ENCODE results near the gene MYO18B. TPM values are rescaled to one million over a fixed set of nuclear protein-coding genes. Genes with fewer than 3 reads are reported as not detected.

The MYO18B gene
- polyA plus RNA-seq, 1 donor (not counting 4 experiments of a cell fraction or from before 2014, with no cell fraction given), result not detected

DNA sequence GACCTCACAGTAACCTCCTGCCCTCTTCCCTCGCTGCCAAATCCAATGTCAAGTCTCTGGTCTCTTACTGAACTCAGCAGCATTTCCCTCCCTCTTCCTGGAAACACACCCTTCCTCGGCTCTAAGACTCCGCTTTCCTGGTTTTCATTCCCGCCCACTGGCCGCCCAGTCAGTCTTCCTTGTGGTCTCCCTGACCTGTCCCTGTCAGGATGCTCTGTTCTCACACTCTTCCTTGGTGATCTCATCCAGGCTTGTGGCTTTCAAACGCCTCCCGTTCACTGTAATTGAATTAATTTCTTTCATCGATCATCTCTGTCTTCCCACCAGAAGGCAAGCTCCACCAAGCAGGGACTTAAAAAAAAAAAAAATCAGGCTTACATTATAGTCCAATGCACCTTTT, 33.5 kb downstream of the MYO18B start:
- TF ChIP-seq, protein P1, sequence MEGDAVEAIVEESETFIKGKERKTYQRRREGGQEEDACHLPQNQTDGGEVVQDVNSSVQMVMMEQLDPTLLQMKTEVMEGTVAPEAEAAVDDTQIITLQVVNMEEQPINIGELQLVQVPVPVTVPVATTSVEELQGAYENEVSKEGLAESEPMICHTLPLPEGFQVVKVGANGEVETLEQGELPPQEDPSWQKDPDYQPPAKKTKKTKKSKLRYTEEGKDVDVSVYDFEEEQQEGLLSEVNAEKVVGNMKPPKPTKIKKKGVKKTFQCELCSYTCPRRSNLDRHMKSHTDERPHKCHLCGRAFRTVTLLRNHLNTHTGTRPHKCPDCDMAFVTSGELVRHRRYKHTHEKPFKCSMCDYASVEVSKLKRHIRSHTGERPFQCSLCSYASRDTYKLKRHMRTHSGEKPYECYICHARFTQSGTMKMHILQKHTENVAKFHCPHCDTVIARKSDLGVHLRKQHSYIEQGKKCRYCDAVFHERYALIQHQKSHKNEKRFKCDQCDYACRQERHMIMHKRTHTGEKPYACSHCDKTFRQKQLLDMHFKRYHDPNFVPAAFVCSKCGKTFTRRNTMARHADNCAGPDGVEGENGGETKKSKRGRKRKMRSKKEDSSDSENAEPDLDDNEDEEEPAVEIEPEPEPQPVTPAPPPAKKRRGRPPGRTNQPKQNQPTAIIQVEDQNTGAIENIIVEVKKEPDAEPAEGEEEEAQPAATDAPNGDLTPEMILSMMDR (optimal IDR thresholded peaks at IDR 0.05 in 1 of 3, IDR thresholded peaks at IDR 0.05 in 1 of 3, conservative IDR thresholded peaks at IDR 0.05 in 1 of 3; ENCODE audit: extremely low read depth in 1 of 3, insufficient read depth in 2 of 3, low read length in 3 of 3), result no peak
- TF ChIP-seq EZH2 (IDR thresholded peaks at IDR 0.05; ENCODE audit: low read length), result no peak
- dilution Hi-C loops (cut with MboI; ENCODE audit: extremely low pct_ligation_motif_present, low sequenced_read_pairs), result no loop called here
- FAIRE-seq (no peak), DNase-seq (ENCODE audit: low read depth, low spot score) (no peak)
- Histone ChIP-seq H3K36me3 (ENCODE audit: control insufficient read depth in 2 of 2, extremely low read depth in 1 of 2, insufficient read depth in 2 of 2, low read length in 2 of 2) (no peaks in the 10 kb centered on the region), H3K27me3 (ENCODE audit: control insufficient read depth, extremely low read depth, insufficient read depth, low read length) (no peaks in the 10 kb centered on the region), H3K4me1 (ENCODE audit: control insufficient read depth, extremely low read depth, insufficient read depth, low read length) (no peaks in the 10 kb centered on the region), H3K4me3 (ENCODE audit: control insufficient read depth in 2 of 3, extremely low read depth in 1 of 3, insufficient read depth in 2 of 3, low read depth in 1 of 3, low read length in 3 of 3) (no peak overlapping the region), H3K27ac (ENCODE audit: control insufficient read depth, insufficient read depth, low read length) (no peak overlapping the region), H3K4me2 (ENCODE audit: control insufficient read depth, extremely low read depth, insufficient read depth, low read depth, low read length) (no peak overlapping the region), H4K20me1 (ENCODE audit: control insufficient read depth, extremely low read depth, insufficient read depth, low read length) (no peaks in the 10 kb centered on the region), H3K9me1 (ENCODE audit: control insufficient read depth, extremely low read depth, insufficient read depth, low read length) (no peaks in the 10 kb centered on the region), H2AFZ (ENCODE audit: control insufficient read depth, low read length) (no peak overlapping the region), H3K9ac (ENCODE audit: control insufficient read depth, extremely low read depth, insufficient read depth, low read length) (no peak overlapping the region), H3K79me2 (ENCODE audit: control insufficient read depth, insufficient read depth, low read length) (no peaks in the 10 kb centered on the region), H3K9me3 (ENCODE audit: control insufficient read depth, low read depth, low read length) (no peaks in the 10 kb centered on the region)

DNA sequence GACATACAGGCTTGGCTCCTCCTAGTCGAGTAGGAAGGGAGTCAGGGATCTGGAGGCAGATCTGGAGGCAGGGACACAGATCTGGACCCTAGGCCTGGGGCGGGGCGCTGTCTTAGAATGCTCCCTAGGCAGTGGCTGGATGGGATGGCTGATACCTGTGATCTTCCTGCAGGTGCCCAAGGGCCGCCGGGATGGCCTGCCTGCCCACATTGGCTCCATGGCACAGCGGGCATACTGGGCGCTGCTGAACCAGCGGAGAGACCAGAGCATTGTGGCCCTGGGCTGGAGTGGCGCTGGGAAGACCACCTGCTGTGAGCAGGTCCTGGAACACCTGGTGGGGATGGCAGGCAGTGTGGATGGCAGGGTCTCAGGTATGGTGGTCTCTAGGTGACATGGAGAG, 35.4 kb downstream of the MYO18B start:
- Histone ChIP-seq H3K4me3 (ENCODE audit: control insufficient read depth in 2 of 3, extremely low read depth in 1 of 3, insufficient read depth in 2 of 3, low read depth in 1 of 3, low read length in 3 of 3) (no peak overlapping the region), H3K9me3 (ENCODE audit: control insufficient read depth, low read depth, low read length) (no peaks in the 10 kb centered on the region), H3K9me1 (ENCODE audit: control insufficient read depth, extremely low read depth, insufficient read depth, low read length) (no peaks in the 10 kb centered on the region), H3K79me2 (ENCODE audit: control insufficient read depth, insufficient read depth, low read length) (no peaks in the 10 kb centered on the region), H3K4me1 (ENCODE audit: control insufficient read depth, extremely low read depth, insufficient read depth, low read length) (no peaks in the 10 kb centered on the region), H3K9ac (ENCODE audit: control insufficient read depth, extremely low read depth, insufficient read depth, low read length) (no peak overlapping the region), H3K36me3 (ENCODE audit: control insufficient read depth in 2 of 2, extremely low read depth in 1 of 2, insufficient read depth in 2 of 2, low read length in 2 of 2) (no peaks in the 10 kb centered on the region), H2AFZ (ENCODE audit: control insufficient read depth, low read length) (no peak overlapping the region), H4K20me1 (ENCODE audit: control insufficient read depth, extremely low read depth, insufficient read depth, low read length) (no peaks in the 10 kb centered on the region), H3K4me2 (ENCODE audit: control insufficient read depth, extremely low read depth, insufficient read depth, low read depth, low read length) (no peak overlapping the region), H3K27me3 (ENCODE audit: control insufficient read depth, extremely low read depth, insufficient read depth, low read length) (no peaks in the 10 kb centered on the region), H3K27ac (ENCODE audit: control insufficient read depth, insufficient read depth, low read length) (no peak overlapping the region)
- FAIRE-seq, result no peak
- TF ChIP-seq EZH2 (IDR thresholded peaks at IDR 0.05; ENCODE audit: low read length), result no peak
- TF ChIP-seq, protein P1 (optimal IDR thresholded peaks at IDR 0.05 in 1 of 3, IDR thresholded peaks at IDR 0.05 in 1 of 3, conservative IDR thresholded peaks at IDR 0.05 in 1 of 3; ENCODE audit: extremely low read depth in 1 of 3, insufficient read depth in 2 of 3, low read length in 3 of 3), result no peak
- dilution Hi-C loops (cut with MboI; ENCODE audit: extremely low pct_ligation_motif_present, low sequenced_read_pairs), result no loop called here
- DNase-seq (ENCODE audit: low read depth, low spot score), result no peak

All from keratinocyte (primary cell).